Activated CD4-positive, alpha-beta T cell treated with anti-CD3 and anti-CD28 coated beads, Interleukin-10, Interleukin-2, amounts not matched to agents 100 ng/mL and 50 ng/mL, durations not matched to agents 16 hours and 8 hours (primary cell): ENCODE measurements around the gene C14orf132.
"Not testable (repeated sequence)": the region's sequence is repeated elsewhere in the genome, so short reads cannot be mapped to it uniquely, and the experiment has no call there.

Source experiments
- DNase-seq: peaks from one replicate; pipeline ENCODE4 v3.0.0-alpha.2; 2020

The C14orf132 gene

GRCh38 chr14:96038920-96039632, at the start of gene C14orf132:
TSS of gene C14orf132 (plus strand) at chr14:96039362. CDS start at chr14:96039501, 139 bp downstream.
- DNase-seq = peak; percentile 57

GRCh38 chr14:95993768-95994592, 45.2 kb upstream of the C14orf132 start:
- peak; percentile 52 for DNase-seq

GRCh38 chr14:95994593-95994928, 44.6 kb upstream of the C14orf132 start:
- no peak for DNase-seq

- DNase-seq = no peak
These were observed 40.5 kb upstream of the C14orf132 start for GRCh38 chr14:95998656-95999055.

- no peak for DNase-seq
These were observed 37.2 kb upstream of the C14orf132 start for GRCh38 chr14:96001866-96002497.

- DNase-seq = no peak
These were observed 36.7 kb upstream of the C14orf132 start for GRCh38 chr14:96002498-96002884.

GRCh38 chr14:96011131-96011530, 28.0 kb upstream of the C14orf132 start:
- DNase-seq = no peak

GRCh38 chr14:96011607-96012006, 27.6 kb upstream of the C14orf132 start:
- DNase-seq = no peak

- not testable (repeated sequence) for DNase-seq
These were observed 26.4 kb upstream of the C14orf132 start for GRCh38 chr14:96012757-96013156.

GRCh38 chr14:96014176-96014575, 25.0 kb upstream of the C14orf132 start:
- DNase-seq = no peak

GRCh38 chr14:96016501-96017160, 22.5 kb upstream of the C14orf132 start:
- DNase-seq = no peak

GRCh38 chr14:96017882-96018281, 21.3 kb upstream of the C14orf132 start:
- no peak for DNase-seq

GRCh38 chr14:96027431-96028355, 11.5 kb upstream of the C14orf132 start:
- no peak for DNase-seq

GRCh38 chr14:96029089-96029645, 10.0 kb upstream of the C14orf132 start:
- no peak for DNase-seq

- no peak for DNase-seq
These were observed 8.9 kb upstream of the C14orf132 start for GRCh38 chr14:96030108-96030760.

GRCh38 chr14:96031691-96032090, 7.5 kb upstream of the C14orf132 start:
- no peak for DNase-seq

- DNase-seq = no peak
These were observed 3.7 kb upstream of the C14orf132 start for GRCh38 chr14:96035456-96035855.

GRCh38 chr14:96037891-96038557, 1.1 kb upstream of the C14orf132 start:
- DNase-seq = no peak

GRCh38 chr14:96038558-96038919, 623 bp upstream of the C14orf132 start:
- DNase-seq = no peak

- no peak for DNase-seq
These were observed 610 bp downstream of the C14orf132 start for GRCh38 chr14:96039633-96040311.
